ENCODE measurements around the gene ELMO1.

The ELMO1 gene

GRCh38 chr7:37248396-37248861 lies 200.2 kb downstream of the ELMO1 start:
- H3K9ac ChIP-seq (ENCODE audit: low read length): no peak overlapping the region
- H3K4me3 ChIP-seq (ENCODE audit: low read depth in 1 of 2, low read length in 2 of 2): no peak overlapping the region
- H3K27ac ChIP-seq (ENCODE audit: low read depth, low read length): no peak overlapping the region
- H3K27me3 ChIP-seq (ENCODE audit: control insufficient read depth in 1 of 2, insufficient read depth in 2 of 2, low read length in 2 of 2): no peaks in the 10 kb centered on the region
- no peaks in the 10 kb centered on the region for H3K9me3 ChIP-seq (ENCODE audit: low read length)
- no peaks in the 10 kb centered on the region for H3K36me3 ChIP-seq (ENCODE audit: insufficient read depth, low read length)
- H3K4me1 ChIP-seq (ENCODE audit: insufficient read depth, low read length): no peaks in the 10 kb centered on the region

- no peak overlapping the region for H3K27ac ChIP-seq (ENCODE audit: low read depth, low read length)
- H3K36me3 ChIP-seq (ENCODE audit: insufficient read depth, low read length): no peaks in the 10 kb centered on the region
- H3K9me3 ChIP-seq (ENCODE audit: low read length): no peaks in the 10 kb centered on the region
- H3K4me1 ChIP-seq (ENCODE audit: insufficient read depth, low read length): no peaks in the 10 kb centered on the region
- no peak overlapping the region for H3K9ac ChIP-seq (ENCODE audit: low read length)
- H3K4me3 ChIP-seq (ENCODE audit: low read depth in 1 of 2, low read length in 2 of 2): no peak overlapping the region
- no peaks in the 10 kb centered on the region for H3K27me3 ChIP-seq (ENCODE audit: control insufficient read depth in 1 of 2, insufficient read depth in 2 of 2, low read length in 2 of 2)
Observed at GRCh38 chr7:37247861-37248260, 200.8 kb downstream of the ELMO1 start.

DNA sequence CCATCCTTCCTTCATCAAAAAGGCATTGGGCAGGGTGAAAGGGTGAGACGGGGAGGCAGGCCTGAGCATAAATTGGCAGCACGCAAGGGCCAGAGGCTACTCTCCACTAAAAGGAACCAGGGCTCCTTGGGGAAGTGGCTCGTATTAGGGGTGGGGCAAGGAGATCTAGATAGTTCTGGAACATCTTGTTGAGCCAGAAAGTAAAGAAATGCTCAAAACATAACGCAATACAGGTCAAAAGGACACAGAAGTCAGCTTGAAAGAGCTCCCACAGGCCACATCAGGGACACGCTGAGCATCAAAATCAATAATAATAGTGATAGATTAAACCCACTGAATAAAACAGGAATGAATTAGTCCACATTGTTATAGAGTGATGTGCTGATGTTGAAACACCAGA lies 203.1 kb downstream of the ELMO1 start:
- Histone ChIP-seq H3K27me3 (ENCODE audit: control insufficient read depth in 1 of 2, insufficient read depth in 2 of 2, low read length in 2 of 2) (no peaks in the 10 kb centered on the region), H3K4me1 (ENCODE audit: insufficient read depth, low read length) (no peaks in the 10 kb centered on the region), H3K9ac (ENCODE audit: low read length) (no peak overlapping the region), H3K9me3 (ENCODE audit: low read length) (no peaks in the 10 kb centered on the region), H3K4me3 (ENCODE audit: low read depth in 1 of 2, low read length in 2 of 2) (no peak overlapping the region), H3K36me3 (ENCODE audit: insufficient read depth, low read length) (no peaks in the 10 kb centered on the region), H3K27ac (ENCODE audit: low read depth, low read length) (no peak overlapping the region)

DNA sequence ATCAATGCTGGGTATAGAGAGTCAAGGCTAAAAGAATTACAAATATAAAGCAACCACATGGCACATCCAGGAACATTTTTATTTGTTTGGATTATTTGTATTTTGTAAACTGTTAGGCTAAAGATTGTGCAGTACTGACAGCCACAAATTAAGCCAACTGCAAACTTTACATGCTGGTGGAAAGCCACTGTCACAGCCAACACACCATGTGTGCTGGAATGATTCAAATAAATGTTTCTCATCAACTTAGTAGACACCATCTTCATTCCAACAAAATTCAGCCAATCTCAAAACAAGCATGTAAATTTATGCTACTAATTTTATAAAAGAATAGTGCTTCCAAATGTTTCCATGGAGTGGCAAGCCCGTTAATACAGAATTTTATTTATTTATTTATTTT lies 211.8 kb downstream of the ELMO1 start:
- no peaks in the 10 kb centered on the region for H3K36me3 ChIP-seq (ENCODE audit: insufficient read depth, low read length)
- H3K9ac ChIP-seq (ENCODE audit: low read length): no peak overlapping the region
- H3K4me1 ChIP-seq (ENCODE audit: insufficient read depth, low read length): no peaks in the 10 kb centered on the region
- H3K27me3 ChIP-seq (ENCODE audit: control insufficient read depth in 1 of 2, insufficient read depth in 2 of 2, low read length in 2 of 2): no peaks in the 10 kb centered on the region
- no peaks in the 10 kb centered on the region for H3K9me3 ChIP-seq (ENCODE audit: low read length)
- no peak overlapping the region for H3K4me3 ChIP-seq (ENCODE audit: low read depth in 1 of 2, low read length in 2 of 2)
- H3K27ac ChIP-seq (ENCODE audit: low read depth, low read length): no peak overlapping the region

- Histone ChIP-seq H3K4me3 (ENCODE audit: low read depth in 1 of 2, low read length in 2 of 2) (no peak overlapping the region), H3K36me3 (ENCODE audit: insufficient read depth, low read length) (no peaks in the 10 kb centered on the region), H3K9ac (ENCODE audit: low read length) (no peak overlapping the region), H3K27me3 (ENCODE audit: control insufficient read depth in 1 of 2, insufficient read depth in 2 of 2, low read length in 2 of 2) (no peaks in the 10 kb centered on the region), H3K9me3 (ENCODE audit: low read length) (no peaks in the 10 kb centered on the region), H3K27ac (ENCODE audit: low read depth, low read length) (no peak overlapping the region), H3K4me1 (ENCODE audit: insufficient read depth, low read length) (no peaks in the 10 kb centered on the region)
Observed at GRCh38 chr7:37235813-37236212, 212.9 kb downstream of the ELMO1 start.

GRCh38 chr7:37234928-37235327 lies 213.7 kb downstream of the ELMO1 start:
- Histone ChIP-seq H3K9me3 (ENCODE audit: low read length) (no peaks in the 10 kb centered on the region), H3K4me3 (ENCODE audit: low read depth in 1 of 2, low read length in 2 of 2) (no peak overlapping the region), H3K4me1 (ENCODE audit: insufficient read depth, low read length) (no peaks in the 10 kb centered on the region), H3K27me3 (ENCODE audit: control insufficient read depth in 1 of 2, insufficient read depth in 2 of 2, low read length in 2 of 2) (no peaks in the 10 kb centered on the region), H3K9ac (ENCODE audit: low read length) (no peak overlapping the region), H3K27ac (ENCODE audit: low read depth, low read length) (no peak overlapping the region), H3K36me3 (ENCODE audit: insufficient read depth, low read length) (no peaks in the 10 kb centered on the region)

DNA sequence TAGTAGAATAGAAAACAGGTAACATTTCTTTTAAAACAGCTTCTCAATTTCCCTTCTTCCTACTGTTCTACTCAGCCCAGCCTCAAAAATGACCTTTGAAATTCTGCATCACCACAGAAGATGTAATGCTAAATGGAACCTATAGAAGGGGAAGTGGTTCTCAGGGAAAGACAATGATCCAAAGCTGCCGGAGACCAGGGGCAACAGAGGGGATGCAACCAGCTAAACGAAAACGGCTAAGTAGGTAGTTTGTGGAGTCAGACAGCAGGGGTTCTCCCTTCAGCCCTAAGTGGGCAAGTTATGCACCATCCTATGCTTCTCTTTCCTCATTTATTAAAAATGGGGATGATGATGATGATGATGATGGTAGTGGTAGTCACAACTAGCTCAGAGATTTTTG lies 214.3 kb downstream of the ELMO1 start:
- H3K27ac ChIP-seq (ENCODE audit: low read depth, low read length): no peak overlapping the region
- no peaks in the 10 kb centered on the region for H3K36me3 ChIP-seq (ENCODE audit: insufficient read depth, low read length)
- no peaks in the 10 kb centered on the region for H3K4me1 ChIP-seq (ENCODE audit: insufficient read depth, low read length)
- no peak overlapping the region for H3K4me3 ChIP-seq (ENCODE audit: low read depth in 1 of 2, low read length in 2 of 2)
- H3K9me3 ChIP-seq (ENCODE audit: low read length): no peaks in the 10 kb centered on the region
- no peaks in the 10 kb centered on the region for H3K27me3 ChIP-seq (ENCODE audit: control insufficient read depth in 1 of 2, insufficient read depth in 2 of 2, low read length in 2 of 2)
- no peak overlapping the region for H3K9ac ChIP-seq (ENCODE audit: low read length)

GRCh38 chr7:37231613-37232012 lies 217.1 kb downstream of the ELMO1 start:
- Histone ChIP-seq H3K4me1 (ENCODE audit: insufficient read depth, low read length) (no peaks in the 10 kb centered on the region), H3K27me3 (ENCODE audit: control insufficient read depth in 1 of 2, insufficient read depth in 2 of 2, low read length in 2 of 2) (no peaks in the 10 kb centered on the region), H3K9ac (ENCODE audit: low read length) (no peak overlapping the region), H3K4me3 (ENCODE audit: low read depth in 1 of 2, low read length in 2 of 2) (no peak overlapping the region), H3K36me3 (ENCODE audit: insufficient read depth, low read length) (no peaks in the 10 kb centered on the region), H3K27ac (ENCODE audit: low read depth, low read length) (no peak overlapping the region), H3K9me3 (ENCODE audit: low read length) (no peaks in the 10 kb centered on the region)

DNA sequence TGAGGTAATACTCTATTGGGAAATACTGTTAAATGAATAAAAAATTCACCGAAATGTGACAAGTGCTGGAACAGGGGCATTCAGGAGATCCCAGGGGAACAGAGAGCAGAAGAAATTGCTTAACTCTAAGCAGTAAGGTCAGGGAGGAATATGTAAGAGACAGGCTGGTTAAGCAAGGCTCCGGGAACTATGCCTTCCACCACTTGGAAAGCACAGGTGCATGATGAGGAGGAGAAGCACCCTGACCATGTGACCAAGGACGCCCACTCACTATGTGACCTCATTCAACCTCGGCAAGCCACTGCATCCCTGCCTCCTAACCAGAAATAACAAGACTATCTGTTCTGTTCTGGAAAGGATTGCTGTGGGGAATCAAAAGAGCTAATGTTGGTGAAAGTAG lies 218.4 kb downstream of the ELMO1 start:
- Histone ChIP-seq H3K9ac (ENCODE audit: low read length) (no peak overlapping the region), H3K9me3 (ENCODE audit: low read length) (no peaks in the 10 kb centered on the region), H3K36me3 (ENCODE audit: insufficient read depth, low read length) (no peaks in the 10 kb centered on the region)

GRCh38 chr7:37229381-37229780 lies 219.3 kb downstream of the ELMO1 start:
- no peak overlapping the region for H3K27ac ChIP-seq (ENCODE audit: low read depth, low read length)
- H3K9me3 ChIP-seq (ENCODE audit: low read length): no peaks in the 10 kb centered on the region
- H3K36me3 ChIP-seq (ENCODE audit: insufficient read depth, low read length): no peaks in the 10 kb centered on the region
- H3K4me1 ChIP-seq (ENCODE audit: insufficient read depth, low read length): no peaks in the 10 kb centered on the region
- H3K27me3 ChIP-seq (ENCODE audit: control insufficient read depth in 1 of 2, insufficient read depth in 2 of 2, low read length in 2 of 2): no peaks in the 10 kb centered on the region
- no peak overlapping the region for H3K4me3 ChIP-seq (ENCODE audit: low read depth in 1 of 2, low read length in 2 of 2)
- H3K9ac ChIP-seq (ENCODE audit: low read length): no peak overlapping the region

More for the DNA sequence above, 218.4 kb downstream of the ELMO1 start:
- Histone ChIP-seq H3K27me3 (ENCODE audit: control insufficient read depth in 1 of 2, insufficient read depth in 2 of 2, low read length in 2 of 2) (no peaks in the 10 kb centered on the region), H3K27ac (ENCODE audit: low read depth, low read length) (no peak overlapping the region), H3K4me1 (ENCODE audit: insufficient read depth, low read length) (no peaks in the 10 kb centered on the region), H3K4me3 (ENCODE audit: low read depth in 1 of 2, low read length in 2 of 2) (no peak overlapping the region)

- Histone ChIP-seq H3K4me3 (ENCODE audit: low read depth in 1 of 2, low read length in 2 of 2) (no peak overlapping the region), H3K9me3 (ENCODE audit: low read length) (no peaks in the 10 kb centered on the region), H3K9ac (ENCODE audit: low read length) (no peak overlapping the region), H3K27ac (ENCODE audit: low read depth, low read length) (no peak overlapping the region), H3K4me1 (ENCODE audit: insufficient read depth, low read length) (no peaks in the 10 kb centered on the region), H3K36me3 (ENCODE audit: insufficient read depth, low read length) (no peaks in the 10 kb centered on the region), H3K27me3 (ENCODE audit: control insufficient read depth in 1 of 2, insufficient read depth in 2 of 2, low read length in 2 of 2) (no peaks in the 10 kb centered on the region)
Observed at GRCh38 chr7:37225285-37225969, 223.2 kb downstream of the ELMO1 start.

GRCh38 chr7:37224746-37225145 lies 223.9 kb downstream of the ELMO1 start:
- Histone ChIP-seq H3K4me1 (ENCODE audit: insufficient read depth, low read length) (no peaks in the 10 kb centered on the region), H3K27me3 (ENCODE audit: control insufficient read depth in 1 of 2, insufficient read depth in 2 of 2, low read length in 2 of 2) (no peaks in the 10 kb centered on the region), H3K9me3 (ENCODE audit: low read length) (no peaks in the 10 kb centered on the region), H3K4me3 (ENCODE audit: low read depth in 1 of 2, low read length in 2 of 2) (no peak overlapping the region), H3K36me3 (ENCODE audit: insufficient read depth, low read length) (no peaks in the 10 kb centered on the region), H3K27ac (ENCODE audit: low read depth, low read length) (no peak overlapping the region), H3K9ac (ENCODE audit: low read length) (no peak overlapping the region)

Measured in muscle layer of colon (tissue), 2 donors.